MM.1S (cell line): ENCODE measurements around the gene MOB2.
"Not testable (repeated sequence)": the region's sequence is repeated elsewhere in the genome, so short reads cannot be mapped to it uniquely, and the experiment has no call there.

Experiments used
- DNase-seq: peaks from one replicate; pipeline ENCODE4 v3.0.0-alpha.2; 2015
- H2AFZ ChIP-seq: fragments of 300-600 bp; sonication (generic); 2 replicates; pipeline ENCODE4 v1.6.0; 2016; ENCODE audit warnings: antibody characterized with exemption, low read length
- H3F3A ChIP-seq: fragments of 300-600 bp; sonication (generic); 2 replicates; pipeline ENCODE4 v1.6.1; 2016; ENCODE audit warnings: mild to moderate bottlenecking, antibody characterized with exemption, low read length, moderate library complexity, mixed read lengths; ENCODE audit not compliant: insufficient read depth
- H3K27ac ChIP-seq: fragments of 300-600 bp; sonication (generic); 2 replicates; pipeline ENCODE4 v1.5.1; 2016; ENCODE audit warnings: mild to moderate bottlenecking, low read length
- H3K27me3 ChIP-seq: fragments of 300-600 bp; sonication (generic); replicated peaks from 2 replicates; pipeline ENCODE4 v1.6.0; 2016; ENCODE audit warnings: low read length; ENCODE audit not compliant: insufficient read depth
- H3K36me3 ChIP-seq: fragments of 300-600 bp; sonication (generic); replicated peaks from 2 replicates; pipeline ENCODE4 v1.6.1; 2016; ENCODE audit warnings: mild to moderate bottlenecking, low read length, mixed read lengths; ENCODE audit not compliant: insufficient read depth
- H3K4me1 ChIP-seq: fragments of 300-600 bp; sonication (generic); 2 replicates; pipeline ENCODE4 v1.6.1; 2016; ENCODE audit warnings: low read length, mixed read lengths
- H3K4me2 ChIP-seq: fragments of 300-600 bp; sonication (generic); 2 replicates; pipeline ENCODE4 v1.6.0; 2016; ENCODE audit warnings: low read depth, low read length
- H3K4me3 ChIP-seq: fragments of 300-600 bp; sonication (generic); 2 replicates; pipeline ENCODE4 v1.5.1; 2016; ENCODE audit warnings: low read length, mixed read lengths
- H3K79me2 ChIP-seq: fragments of 300-600 bp; sonication (generic); 2 replicates; pipeline ENCODE4 v1.6.1; 2016; ENCODE audit warnings: mixed run types, low read length, mixed read lengths
- H3K9ac ChIP-seq: fragments of 300-600 bp; sonication (generic); 2 replicates; pipeline ENCODE4 v1.6.1; 2016; ENCODE audit warnings: low read length, mixed read lengths
- H3K9me2 ChIP-seq: fragments of 300-600 bp; sonication (generic); replicated peaks from 2 replicates; pipeline ENCODE4 v1.6.1; 2016; ENCODE audit warnings: mild to moderate bottlenecking, low read length, mixed read lengths; ENCODE audit not compliant: insufficient read depth
- H3K9me3 ChIP-seq: fragments of 300-600 bp; sonication (generic); replicated peaks from 2 replicates; pipeline ENCODE4 v1.6.1; 2016; ENCODE audit warnings: mild to moderate bottlenecking, low read length, mixed read lengths; ENCODE audit not compliant: insufficient read depth
- H4K20me1 ChIP-seq: fragments of 300-600 bp; sonication (generic); 2 replicates; pipeline ENCODE4 v1.6.1; 2016; ENCODE audit warnings: mild to moderate bottlenecking, low read length, moderate library complexity, mixed read lengths; ENCODE audit not compliant: insufficient read depth
- CTCF ChIP-seq: fragments of 300-600 bp; sonication (generic); IDR thresholded peaks from 2 replicates; pipeline ENCODE4 v1.5.1; 2016; ENCODE audit warnings: antibody characterized with exemption, low read length, mixed read lengths
- EZH2 ChIP-seq: fragments of 300-600 bp; sonication (generic); optimal IDR thresholded peaks from 2 replicates; pipeline ENCODE3; 2017; ENCODE audit warnings: low read depth, mild to moderate bottlenecking, antibody characterized with exemption, low read length, mixed read lengths
- EZH2phosphoT487 ChIP-seq: fragments of 300-600 bp; sonication (generic); IDR thresholded peaks from 2 replicates; pipeline ENCODE4 v1.6.1; 2018; ENCODE audit warnings: antibody characterized with exemption, low read length

Gene MOB2

GRCh38 chr11:1515082-1516060 is 28.8 kb upstream of the MOB2 start:
- Histone ChIP-seq H3K79me2 (peaks cover 24% of the 10 kb centered on the region), H3K9ac (no peak overlapping the region), H3K27ac (no peak overlapping the region), H3K4me1 (no peaks in the 10 kb centered on the region), H3K9me3 (no peaks in the 10 kb centered on the region), H4K20me1 (peaks cover 6% of the 10 kb centered on the region; the same call in 1 of the 2 replicates), H3F3A (peaks cover 4% of the 10 kb centered on the region; the same call in 1 of the 2 replicates), H3K4me2 (no peak overlapping the region), H3K36me3 (no peaks in the 10 kb centered on the region), H3K27me3 (no peaks in the 10 kb centered on the region), H2AFZ (no peak overlapping the region), H3K4me3 (no peak overlapping the region), H3K9me2 (no peaks in the 10 kb centered on the region)
- TF ChIP-seq EZH2phosphoT487 (no peak), CTCF (peak; percentile 71)
- peak; percentile 28 for DNase-seq

GRCh38 chr11:1514336-1515061 is 27.9 kb upstream of the MOB2 start:
- DNase-seq, result no peak
- Histone ChIP-seq H3K36me3 (no peaks in the 10 kb centered on the region), H2AFZ (no peak overlapping the region), H3K27me3 (no peaks in the 10 kb centered on the region), H3K4me2 (no peak overlapping the region), H3K9me2 (no peaks in the 10 kb centered on the region), H4K20me1 (peaks cover 6% of the 10 kb centered on the region; the same call in 1 of the 2 replicates), H3K4me3 (no peak overlapping the region), H3K9ac (no peak overlapping the region), H3K27ac (no peak overlapping the region), H3K79me2 (peaks cover 24% of the 10 kb centered on the region), H3K4me1 (no peaks in the 10 kb centered on the region), H3K9me3 (no peaks in the 10 kb centered on the region), H3F3A (peaks cover 4% of the 10 kb centered on the region; the same call in 1 of the 2 replicates)
- TF ChIP-seq EZH2phosphoT487 (no peak), CTCF (no peak), EZH2 (no peak)

- Histone ChIP-seq H3K9ac (no peak overlapping the region), H3K4me3 (no peak overlapping the region), H3K9me2 (no peaks in the 10 kb centered on the region), H3K9me3 (no peaks in the 10 kb centered on the region), H3K4me2 (no peak overlapping the region), H4K20me1 (peaks cover 6% of the 10 kb centered on the region; the same call in 1 of the 2 replicates), H3K27ac (no peak overlapping the region), H2AFZ (no peak overlapping the region), H3K27me3 (no peaks in the 10 kb centered on the region), H3K36me3 (no peaks in the 10 kb centered on the region), H3K4me1 (no peaks in the 10 kb centered on the region), H3F3A (peaks cover 4% of the 10 kb centered on the region; the same call in 1 of the 2 replicates), H3K79me2 (peaks cover 24% of the 10 kb centered on the region)
- DNase-seq, result no peak
- TF ChIP-seq CTCF, result no peak
- no peak for TF ChIP-seq EZH2
- no peak for TF ChIP-seq EZH2phosphoT487
Measured at GRCh38 chr11:1513326-1514296, 27.0 kb upstream of the MOB2 start.

GRCh38 chr11:1512531-1513258 is 26.1 kb upstream of the MOB2 start:
- H3K4me1 ChIP-seq, H4K20me1 ChIP-seq, H3K27me3 ChIP-seq, H3K9me3 ChIP-seq, DNase-seq, H3K27ac ChIP-seq, H3K36me3 ChIP-seq, H3F3A ChIP-seq, H2AFZ ChIP-seq, H3K9me2 ChIP-seq, H3K9ac ChIP-seq, H3K4me3 ChIP-seq, H3K4me2 ChIP-seq: not testable (repeated sequence)
- peaks cover 24% of the 10 kb centered on the region for H3K79me2 ChIP-seq
